Heart right ventricle (tissue), 16 donors: ENCODE measurements around the gene SLC13A5. TPM values are rescaled to one million over a fixed set of nuclear protein-coding genes. Genes with fewer than 3 reads are reported as not detected.

Source experiments
- ATAC-seq, 8 donors: fragments of 200-7000 bp; cut with Tn5 transposase; one replicate each; pipeline ENCODE4 v1.9.1; 2020; ENCODE audit warnings: mild to moderate bottlenecking in 8 of 8, moderate library complexity in 8 of 8, moderate number of reproducible peaks in 1 of 8
- DNase-seq, 2 donors: peaks; one replicate each; pipeline ENCODE4 v3.0.0-alpha.2; 2020
- H3K27ac ChIP-seq, 10 donors: fragments of 200-600 bp; sonication (generic) in 2 of 10; one replicate each; pipeline versions ENCODE4 v1.5.0 to v1.8.0; 2020 to 2022; ENCODE audit warnings: mild to moderate bottlenecking in 3 of 10
- H3K27me3 ChIP-seq, 7 donors: fragments of 200-600 bp; one replicate each; pipeline ENCODE4 v1.8.0; 2021 to 2022; ENCODE audit warnings: mild to moderate bottlenecking in 2 of 7
- H3K36me3 ChIP-seq, 9 donors: fragments of 200-600 bp; sonication (generic) in 1 of 9; one replicate each; pipeline versions ENCODE4 v1.5.0 to v1.8.0; 2020 to 2022; ENCODE audit warnings: mild to moderate bottlenecking in 2 of 9
- H3K4me1 ChIP-seq, 9 donors: fragments of 200-600 bp; sonication (generic) in 1 of 9; one replicate each; pipeline versions ENCODE4 v1.5.0 to v1.8.0; 2020 to 2022; ENCODE audit warnings: mild to moderate bottlenecking in 4 of 9
- H3K4me3 ChIP-seq, 10 donors: fragments of 200-600 bp; sonication (generic) in 2 of 10; one replicate each; pipeline versions ENCODE4 v1.5.0 to v1.8.0; 2020 to 2022; ENCODE audit warnings: mild to moderate bottlenecking in 7 of 10, moderate library complexity in 2 of 10
- H3K9me3 ChIP-seq, 11 donors: fragments of 200-600 bp in 10 of 11; sonication (generic) in 2 of 11; one replicate each; pipeline versions ENCODE4 v1.5.0 to v1.8.0; 2013 to 2022; ENCODE audit warnings: mild to moderate bottlenecking in 2 of 11, control low read depth in 1 of 11, moderate library complexity in 1 of 11
- CTCF ChIP-seq, 9 donors: fragments of 200-600 bp; sonication (generic) in 2 of 9; IDR thresholded peaks; one replicate each; pipeline versions ENCODE4 v1.5.0 to v1.8.0; 2021 to 2022; ENCODE audit warnings: antibody characterized with exemption in 9 of 9, mild to moderate bottlenecking in 5 of 9, moderate library complexity in 1 of 9
- WGBS, 2 donors: extraction: QIAGEN DNeasy Blood & Tissue Kit; methylation state at CpG; one replicate each; pipeline ENCODE4 v1.1.7; 2013; ENCODE audit warnings: inconsistent platforms in 1 of 2; 5-methylcytosine and 5-hydroxymethylcytosine counted together
- intact Hi-C, 10 donors: fragments of 100-400 bp; cut with DNase I; formaldehyde crosslinking; loops; one replicate each; pipeline versions ENCODE4 v1.11.1 to v1.14.2; 2022
- polyA plus RNA-seq, 2 donors: library from polyadenylated mRNA; stranded (reverse); fragments of 200-250 nt; gene quantifications; one replicate each; pipeline ENCODE4 v1.2.3, GENCODE V29; 2013
- total RNA-seq, 10 donors: library from RNA; stranded (reverse); fragmentation: NEBNext Ultra II Directional in 3 of 10; extraction: Animal tissue kit (Norgen Biotek cat#: 25700) in 3 of 10; gene quantifications; one replicate each; pipeline versions ENCODE4 v1.2.1 to v1.2.4, GENCODE V29; 2021 to 2023
- donor health status: Arrhythmogenic right ventricular cardiomyopathy.
- donor health status: ischemic (EF 13 %, LVEDD 7.1; RV severe dilation, severe dysfunction).
- donor health status: healthy with polysubstance abuse.
- donor health status: DM: no; HTN: yes; CAD: no.
- donor health status: DM: no; HTN: no; CAD: no.
- donor health status: ischemic (EF 25% LVEDD 6.9; RV normal size, moderate dysfunction).
- donor health status: ischemic (EF 25% LVEDD 5.7; RV mildly dilated, moderate dysfunction).
- donor health status: healthy.
- donor health status: DM: yes; HTN: yes; CAD: no.
- donor health status: Ischemic cardiomyopathy.
- donor health status: ischemic (EF 35%, LVEDD 5.7; RV mildly dilated, moderate dysfunction).
- donor health status: nonischemic (EF 11% LVEDD 7.7; RV severe dilation, severe dysfunction).
- donor health status: DM: yes; HTN: yes; CAD: no.
- donor health status: PGD.
- donor health status: ischemic (EF 29% LVEDD 5.4; RV normal size, mild dysfunction).
- donor health status: nonischemic (EF 23%, LVEDD 6.1; RV moderate dilation, normal function).

The SLC13A5 gene
- total and polyA plus RNA-seq, 12 donors = 0.03 to 0.36 (median 0.17) TPM; not detected in 9

- peaks cover 0 to 6% (median 0%) of the 10 kb centered on the region in 9 donors for H3K4me1 ChIP-seq
- intact Hi-C loops = loop anchor here (5.0 to 10.0 kb wide), 13 partner anchors 65 to 345 kb away; partner anchors contain the start of genes TEKT1 (in 3 of the 10), XAF1 (in 3 of the 10), ALOX12 (in 1 of the 10) and RNASEK (in 1 of the 10)
- DNase-seq = no peak
- no peak for TF ChIP-seq CTCF (IDR thresholded peaks at IDR 0.05)
- no peak overlapping the region for H3K4me3 ChIP-seq
- H3K9me3 ChIP-seq = no peaks in the 10 kb centered on the region
- H3K36me3 ChIP-seq = no peaks in the 10 kb centered on the region
- no peak overlapping the region for H3K27ac ChIP-seq
- no peak for ATAC-seq
- 77 to 79% methylated on average over 10 of the region's 10 CpGs for WGBS, 2 donors
- H3K27me3 ChIP-seq = peaks cover 0 to 36% (median 20%) of the 10 kb centered on the region in 7 donors
Observed at GRCh38 chr17:6669479-6670212, 43.5 kb downstream of the SLC13A5 start.

GRCh38 chr17:6668727-6669425, 44.3 kb downstream of the SLC13A5 start:
- no peak for TF ChIP-seq CTCF (IDR thresholded peaks at IDR 0.05)
- Histone ChIP-seq H3K27ac (no peak overlapping the region), H3K4me1 (peaks cover 0 to 6% (median 0%) of the 10 kb centered on the region in 9 donors), H3K9me3 (no peaks in the 10 kb centered on the region), H3K27me3 (peaks cover 0 to 37% (median 20%) of the 10 kb centered on the region in 7 donors), H3K4me3 (no peak overlapping the region), H3K36me3 (no peaks in the 10 kb centered on the region)
- DNase-seq (no peak), ATAC-seq (no peak)
- intact Hi-C loops = loop anchor here (5.0 to 10.0 kb wide), 13 partner anchors 64 to 346 kb away; partner anchors contain the start of genes XAF1 (in 3 of the 10), TEKT1 (in 2 of the 10), ALOX12 (in 1 of the 10) and RNASEK (in 1 of the 10)
- WGBS, 2 donors = 68 to 74% methylated on average over 14 of the region's 14 CpGs

GRCh38 chr17:6668219-6668618, 45.0 kb downstream of the SLC13A5 start:
- no peak for TF ChIP-seq CTCF (IDR thresholded peaks at IDR 0.05)
- 79 to 84% methylated on average over 17 of the region's 17 CpGs for WGBS, 2 donors
- H3K36me3 ChIP-seq = no peaks in the 10 kb centered on the region
- intact Hi-C loops = loop anchor here (5.0 to 10.0 kb wide), 13 partner anchors 63 to 347 kb away; partner anchors contain the start of genes XAF1 (in 3 of the 10), TEKT1 (in 2 of the 10), ALOX12 (in 1 of the 10) and RNASEK (in 1 of the 10)
- H3K4me1 ChIP-seq = peaks cover 0 to 6% (median 0%) of the 10 kb centered on the region in 9 donors
- no peak for ATAC-seq
- H3K27ac ChIP-seq = no peak overlapping the region
- no peak overlapping the region for H3K4me3 ChIP-seq
- no peak for DNase-seq
- no peaks in the 10 kb centered on the region for H3K9me3 ChIP-seq
- peaks cover 0 to 40% (median 20%) of the 10 kb centered on the region in 7 donors for H3K27me3 ChIP-seq

- Histone ChIP-seq H3K4me3 (no peak overlapping the region), H3K4me1 (peaks cover 0 to 6% (median 0%) of the 10 kb centered on the region in 9 donors), H3K27me3 (peaks cover 0 to 44% (median 26%) of the 10 kb centered on the region in 7 donors), H3K27ac (no peak overlapping the region), H3K9me3 (no peaks in the 10 kb centered on the region), H3K36me3 (no peaks in the 10 kb centered on the region)
- ATAC-seq (no peak), DNase-seq (no peak)
- intact Hi-C loops = loop anchor here (2.0 to 10.0 kb wide), 14 partner anchors 63 to 347 kb away; partner anchors contain the start of genes XAF1 (in 3 of the 10), TEKT1 (in 2 of the 10), ALOX12 (in 1 of the 10) and RNASEK (in 1 of the 10)
- 55 to 56% methylated on average over 6 of the region's 6 CpGs for WGBS, 2 donors
- no peak for TF ChIP-seq CTCF (IDR thresholded peaks at IDR 0.05)
Observed at GRCh38 chr17:6667516-6667915, 45.7 kb downstream of the SLC13A5 start.
